HG02981 (cell line): ENCODE measurements around the gene PRKCH.
"Not testable (repeated sequence)": the region's sequence is repeated elsewhere in the genome, so short reads cannot be mapped to it uniquely, and the experiment has no call there.

Experiments
- ATAC-seq: cut with Tn5 transposase; IDR thresholded peaks from one replicate; pipeline ENCODE4 v1.9.1; 2021; ENCODE audit warnings: mild to moderate bottlenecking, moderate library complexity; ENCODE audit not compliant: unreplicated experiment

Gene PRKCH

DNA sequence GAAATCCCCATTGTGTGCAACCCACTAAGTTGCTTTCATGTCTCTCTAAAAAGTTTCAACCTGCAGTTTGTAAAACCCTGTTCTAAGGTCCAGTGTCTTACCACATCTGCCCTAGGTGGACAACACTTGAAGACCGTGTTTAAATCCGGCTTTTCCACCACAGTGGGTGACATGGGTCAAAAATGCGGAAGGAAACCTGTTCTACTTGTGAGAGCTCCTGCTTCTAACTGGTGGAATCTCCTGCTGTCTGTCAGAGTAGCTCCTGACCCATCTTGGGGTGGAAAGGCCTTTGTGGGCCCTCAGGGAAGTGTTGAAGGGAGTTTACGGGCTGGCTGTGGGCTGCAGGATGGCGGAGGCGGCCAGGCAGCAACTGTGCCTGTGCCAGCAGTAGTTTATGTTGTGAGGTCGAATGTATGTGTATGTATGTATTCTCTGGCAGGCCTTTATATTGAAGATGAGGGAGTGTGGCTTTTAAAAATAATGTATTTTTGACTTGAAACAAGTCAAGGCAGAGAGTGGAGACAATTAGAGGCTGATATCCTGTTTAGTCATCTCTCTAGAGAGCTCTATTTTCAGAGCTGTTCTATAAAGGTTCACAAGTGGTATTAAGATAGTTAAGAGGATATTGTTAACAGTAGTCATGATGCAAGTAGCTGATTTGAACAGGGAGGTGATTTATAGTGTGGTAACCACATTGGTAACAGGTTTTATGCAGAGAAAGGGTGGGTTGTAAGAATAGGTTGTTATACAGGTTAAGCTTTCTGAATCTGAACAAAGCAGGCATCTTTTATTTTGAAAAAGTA, 67.0 kb downstream of the PRKCH start:
- ATAC-seq: no peak

DNA sequence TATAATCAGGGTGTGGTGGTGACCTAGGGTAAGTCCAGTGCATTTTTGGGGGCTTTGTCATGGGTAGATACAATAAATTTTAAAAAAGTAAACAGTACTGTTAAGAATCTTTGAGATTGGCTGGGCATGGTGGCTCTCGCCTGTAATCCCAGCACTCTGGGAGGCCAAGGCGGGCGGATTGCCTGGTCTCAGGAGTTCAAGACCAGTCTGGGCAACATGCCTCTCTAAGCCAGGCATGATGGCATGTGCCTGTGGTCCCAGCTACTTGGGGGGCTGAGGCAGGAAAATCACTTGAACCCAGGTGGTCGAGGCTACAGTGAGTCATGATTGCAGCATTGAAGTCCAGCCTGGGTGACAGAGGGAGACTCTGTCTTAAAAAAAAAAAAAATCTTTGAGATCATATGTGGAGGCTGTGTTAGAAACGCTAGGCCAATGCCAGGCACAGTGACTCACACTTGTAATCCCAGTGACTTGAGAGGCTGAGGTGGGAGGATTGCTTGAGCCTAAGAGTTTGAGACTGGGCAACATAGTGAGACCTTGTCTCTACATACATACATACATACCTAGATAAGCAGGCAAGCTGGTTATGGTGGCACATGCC, 67.7 kb downstream of the PRKCH start:
- no peak for ATAC-seq

DNA sequence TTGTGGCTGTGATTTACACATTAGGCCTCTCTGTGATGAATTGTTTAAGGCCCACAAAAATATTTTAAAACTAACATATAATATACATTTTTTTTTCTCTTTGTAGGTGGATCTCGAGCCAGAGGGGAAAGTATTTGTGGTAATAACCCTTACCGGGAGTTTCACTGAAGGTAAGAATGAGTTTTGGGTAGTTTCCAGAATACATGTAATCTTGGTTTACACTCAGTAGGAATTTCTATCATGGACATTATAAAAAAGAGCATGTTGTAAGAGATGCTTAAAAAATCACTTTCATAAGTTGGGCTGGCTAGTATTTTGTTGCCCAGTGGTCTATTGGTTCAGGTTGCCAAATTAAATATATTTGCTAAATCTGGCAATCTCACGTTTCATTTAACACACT, 69.7 kb downstream of the PRKCH start:
- ATAC-seq: no peak

DNA sequence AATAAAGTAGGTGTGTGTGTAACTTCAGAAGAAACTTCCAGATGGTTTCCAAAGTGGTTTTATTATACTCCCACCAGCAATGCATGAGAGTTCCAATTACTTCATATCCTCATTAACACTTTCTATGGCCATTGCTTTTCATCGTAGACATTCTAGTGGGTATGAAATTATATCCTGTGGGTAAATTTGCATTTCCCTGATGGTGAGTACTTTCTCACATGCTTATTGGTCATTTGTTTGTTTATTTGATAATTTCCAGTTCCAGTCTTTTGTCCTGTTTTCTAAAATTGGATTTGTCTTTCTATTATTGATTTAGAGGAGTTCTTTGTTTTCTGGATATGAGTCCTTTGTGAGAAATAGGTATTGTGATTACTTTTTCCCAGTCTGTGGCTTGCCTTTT, 70.9 kb downstream of the PRKCH start:
- ATAC-seq: no peak

DNA sequence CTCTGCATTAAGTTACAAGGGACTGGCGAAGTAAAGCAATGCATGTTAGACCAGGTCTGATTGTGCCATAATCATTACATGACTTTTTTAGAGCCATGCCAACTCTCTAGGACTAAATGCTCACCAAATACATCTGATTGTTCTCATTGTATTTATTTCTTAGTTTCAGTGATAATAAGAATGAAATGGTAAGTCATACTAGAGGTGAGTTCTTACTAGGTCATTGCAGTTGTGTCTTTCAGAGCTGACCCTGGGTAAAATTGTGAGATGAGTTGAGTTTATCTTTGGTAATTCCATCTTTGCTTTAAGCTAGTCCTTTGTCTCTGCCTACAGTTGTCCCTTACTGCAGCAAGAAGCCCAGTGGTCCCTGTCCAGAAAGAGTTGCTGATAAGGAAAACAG, 73.2 kb downstream of the PRKCH start:
- ATAC-seq: no peak

DNA sequence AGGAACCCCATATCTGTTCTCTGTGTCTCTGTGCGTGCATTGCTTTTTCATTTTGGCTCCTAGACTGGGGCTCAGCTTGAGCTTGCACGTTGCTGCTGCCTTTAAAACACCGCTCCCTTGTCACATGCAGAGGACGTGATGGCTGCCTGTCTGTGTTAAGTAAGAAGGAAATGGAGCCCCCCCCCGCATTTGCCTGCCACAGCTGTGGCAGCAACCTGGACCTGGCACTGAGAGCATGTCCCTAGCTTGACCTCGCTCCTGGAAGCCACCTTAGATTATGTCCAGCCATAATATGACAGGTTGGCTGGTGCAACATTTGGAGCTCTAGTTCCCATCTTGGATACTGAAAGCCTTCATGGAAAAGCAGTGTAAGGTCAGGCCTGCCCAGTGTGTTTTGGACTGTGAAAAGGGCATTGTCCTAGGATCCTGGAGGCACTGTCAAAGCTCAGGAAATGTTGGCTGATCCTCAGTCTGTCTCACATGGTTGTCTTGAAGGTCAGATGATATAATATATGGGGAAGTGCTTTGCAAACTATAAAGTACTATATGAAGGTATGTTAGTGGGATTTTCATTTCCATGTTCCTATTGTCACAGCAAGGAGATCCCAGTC, 73.8 kb downstream of the PRKCH start:
- ATAC-seq: no peak

DNA sequence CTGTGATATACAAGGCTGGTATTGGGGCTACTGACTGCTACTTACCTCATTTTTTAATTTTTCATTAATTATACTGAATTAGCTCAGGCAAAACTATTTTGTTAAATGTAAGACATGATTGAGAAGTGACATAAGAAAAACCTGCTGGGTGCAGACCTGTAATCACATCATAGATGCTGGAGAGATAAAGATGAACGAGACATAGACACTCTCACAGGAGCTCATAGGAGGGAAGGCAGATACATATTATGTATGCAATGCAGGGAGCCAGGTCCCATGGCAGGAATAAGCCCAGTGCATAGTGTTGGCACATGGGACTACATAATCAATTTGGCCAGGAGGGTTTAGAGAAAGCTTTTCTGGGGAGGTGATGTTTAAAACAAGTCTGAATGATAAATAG, 74.9 kb downstream of the PRKCH start:
- ATAC-seq: no peak

DNA sequence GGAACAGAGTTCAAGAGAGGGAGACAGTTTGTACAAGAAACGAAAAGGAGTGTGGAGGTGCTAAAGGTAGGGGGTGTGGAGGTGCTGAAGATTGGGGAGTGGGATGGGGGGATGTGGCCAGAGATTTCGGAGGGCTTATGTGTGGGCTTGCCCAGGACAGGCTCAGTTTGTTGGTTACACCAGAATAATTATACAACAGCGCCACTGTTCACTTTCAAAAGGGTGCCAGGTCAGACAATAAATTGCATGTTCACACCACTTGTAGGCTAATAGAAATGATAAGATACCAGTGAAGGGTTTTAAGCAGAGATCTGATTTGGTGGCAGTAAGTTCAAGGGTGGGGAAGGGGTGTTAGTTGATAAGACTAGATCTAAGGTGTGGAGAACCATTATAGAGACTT, 75.3 kb downstream of the PRKCH start:
- ATAC-seq: no peak

DNA sequence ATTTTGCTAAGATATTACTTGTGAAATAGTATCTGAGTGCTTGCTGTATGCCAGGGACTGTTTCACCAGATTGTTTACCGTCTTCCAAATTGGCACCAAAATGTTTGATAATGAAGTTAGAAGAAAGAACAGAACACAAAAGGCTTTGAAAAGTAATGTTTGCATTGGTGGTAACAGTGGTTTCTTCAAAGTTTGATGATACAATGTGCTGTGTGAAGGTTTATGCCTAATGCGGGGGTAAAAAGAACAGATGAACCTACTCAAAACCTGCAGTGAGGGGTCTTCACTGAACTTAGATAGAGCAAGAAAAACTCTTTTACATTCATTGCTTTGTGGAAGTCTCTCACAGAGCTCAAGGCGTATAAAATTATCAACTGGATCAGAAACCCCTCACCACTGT, 76.2 kb downstream of the PRKCH start:
- ATAC-seq: no peak

DNA sequence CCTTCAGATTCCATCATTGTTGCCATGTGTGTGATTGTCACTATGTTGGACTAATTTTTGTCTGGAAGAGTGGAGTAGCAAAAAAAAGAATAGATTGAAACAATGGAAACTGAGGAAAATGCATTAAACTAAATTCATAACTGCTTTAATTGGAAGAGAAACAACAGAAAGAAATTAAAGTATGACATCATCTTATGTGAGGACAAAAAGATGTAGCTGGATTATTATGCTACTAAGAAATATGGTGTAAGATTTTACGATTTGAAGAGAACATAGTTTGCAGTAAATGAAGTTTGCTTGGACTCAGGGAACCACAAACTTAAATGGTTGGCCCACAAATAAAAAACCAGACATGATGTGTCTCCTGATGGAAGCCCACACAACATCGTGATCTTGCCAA, 76.8 kb downstream of the PRKCH start:
- no peak for ATAC-seq

DNA sequence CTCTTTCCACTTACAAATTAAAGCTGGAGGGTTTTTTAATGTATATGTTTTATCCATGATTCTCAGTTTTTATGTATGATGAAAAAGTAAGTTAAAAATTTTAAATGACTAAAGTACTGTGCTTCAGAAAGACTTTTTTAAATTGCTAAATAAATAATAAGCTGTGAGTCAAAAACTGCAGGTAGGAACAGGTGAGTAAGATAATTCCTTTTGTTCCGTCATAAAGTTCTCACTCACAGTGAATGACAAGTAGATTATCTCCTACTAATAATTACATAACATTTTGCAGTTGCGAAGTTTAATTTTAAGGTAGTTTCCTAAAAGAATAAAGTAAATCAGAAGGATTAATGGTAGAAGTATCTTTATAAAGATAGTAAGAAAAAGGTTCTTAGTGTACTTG, 78.0 kb downstream of the PRKCH start:
- ATAC-seq: no peak

DNA sequence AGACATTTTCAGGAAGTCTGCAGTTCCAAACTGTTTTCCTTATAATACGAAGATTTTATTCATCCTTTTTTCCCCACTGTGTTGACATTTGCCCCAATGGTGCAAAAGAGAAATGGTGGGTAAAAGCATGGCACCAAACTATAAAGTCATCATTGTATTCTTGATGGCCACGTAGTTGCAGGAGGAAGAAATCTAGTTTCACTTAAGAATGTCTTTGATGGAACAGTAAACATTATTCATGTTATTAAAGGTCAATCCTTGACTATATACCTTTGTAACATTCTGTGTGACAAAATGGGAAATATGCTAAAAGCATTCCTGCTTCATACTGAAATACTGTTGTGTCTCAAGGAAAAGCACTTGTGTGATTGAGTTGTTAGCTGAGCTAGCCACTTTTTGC, 80.1 kb downstream of the PRKCH start:
- no peak for ATAC-seq

DNA sequence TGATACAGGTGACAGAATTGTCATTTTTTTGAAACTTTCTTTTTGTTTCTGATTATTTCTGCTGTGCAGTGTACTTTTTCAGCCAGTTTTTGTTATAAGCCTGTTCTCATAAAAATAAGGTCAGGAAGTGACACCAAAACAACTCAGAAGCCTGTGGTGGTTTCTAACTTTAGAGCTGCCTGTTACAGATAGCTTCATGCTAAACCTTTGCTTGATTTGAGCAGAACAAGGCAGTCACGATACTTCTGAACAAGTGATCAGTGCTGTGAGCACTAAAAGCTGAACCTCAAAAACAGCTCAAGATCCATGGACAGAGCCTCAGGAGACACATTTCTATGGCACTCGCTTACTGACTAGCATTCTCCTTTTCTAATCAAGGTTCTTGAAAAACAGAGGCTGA, 82.0 kb downstream of the PRKCH start:
- ATAC-seq: no peak

DNA sequence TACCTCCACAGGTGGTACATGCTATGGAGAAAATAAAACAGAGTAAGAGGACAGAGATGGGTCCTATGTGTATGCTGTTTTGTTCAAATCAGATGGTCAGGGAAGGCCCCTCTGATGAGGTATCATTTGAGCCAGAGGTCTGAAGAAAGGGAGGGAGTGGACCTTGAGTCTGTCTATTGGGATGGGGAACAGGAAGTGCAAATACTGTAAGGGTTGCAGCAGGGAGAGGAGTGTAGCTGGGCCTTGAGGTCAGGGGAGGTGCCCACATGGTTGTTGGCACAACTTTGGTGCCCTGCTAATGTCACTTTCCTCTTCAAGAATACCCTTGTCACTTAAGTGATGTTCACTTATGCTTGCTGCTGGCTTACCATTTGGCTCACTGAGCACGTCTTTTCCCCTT, 83.3 kb downstream of the PRKCH start:
- no peak for ATAC-seq

DNA sequence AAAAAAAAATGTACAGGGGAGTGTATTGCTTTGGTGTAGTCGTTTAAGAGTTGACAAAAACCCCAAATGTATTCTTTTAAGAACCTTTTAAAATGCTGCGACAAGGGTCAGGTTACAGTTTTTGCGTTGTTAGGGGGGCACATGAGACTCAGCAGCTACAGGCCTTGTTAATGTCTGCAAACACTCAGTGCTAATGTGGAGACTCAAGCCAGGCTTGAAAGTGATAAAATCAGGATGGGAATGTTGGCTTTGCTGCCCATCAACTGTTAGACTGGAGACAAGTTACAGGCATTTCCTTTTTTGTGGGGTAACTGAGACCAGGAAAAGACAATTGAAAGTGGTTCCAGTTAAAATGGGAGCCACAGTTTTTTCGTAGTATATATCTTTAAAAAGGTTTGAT, 84.8 kb downstream of the PRKCH start:
- ATAC-seq: no peak

DNA sequence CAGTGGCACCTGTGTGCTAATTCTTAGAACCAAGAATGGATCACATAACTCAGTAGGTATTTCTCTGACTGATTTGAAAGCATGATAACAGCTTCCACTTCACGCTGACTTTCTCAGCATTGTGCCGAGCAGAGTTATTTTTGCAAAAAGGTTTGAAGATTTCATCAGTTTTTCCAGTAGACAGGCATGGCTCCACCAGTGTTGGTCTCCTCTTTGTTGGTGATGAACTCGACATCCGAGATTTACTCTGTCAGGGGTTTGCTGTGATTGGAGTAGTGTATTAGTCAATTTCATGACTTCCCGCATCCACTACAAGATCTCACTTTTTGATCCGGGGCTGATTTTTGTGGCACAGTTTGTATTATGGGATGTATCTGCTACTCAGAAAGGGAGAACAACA, 85.3 kb downstream of the PRKCH start:
- ATAC-seq: no peak

DNA sequence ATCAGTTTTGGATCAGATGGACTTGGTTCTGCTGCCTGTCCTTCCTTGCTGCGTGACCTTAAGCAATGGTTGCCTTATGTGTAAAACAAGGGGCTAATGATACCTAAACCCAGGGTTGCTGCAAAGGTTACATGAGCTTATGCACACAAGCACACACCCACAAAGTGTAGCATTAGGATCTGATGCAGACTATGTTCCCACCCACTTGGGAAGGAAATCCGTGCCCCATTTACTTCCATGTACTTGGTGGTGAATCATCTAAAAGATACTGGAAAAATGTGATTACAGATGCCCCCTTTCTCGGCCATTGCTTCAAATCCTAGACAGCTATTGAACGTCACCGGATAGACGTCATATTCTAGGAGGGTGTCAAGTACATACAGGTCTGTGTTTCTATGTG, 87.1 kb downstream of the PRKCH start:
- no peak for ATAC-seq

DNA sequence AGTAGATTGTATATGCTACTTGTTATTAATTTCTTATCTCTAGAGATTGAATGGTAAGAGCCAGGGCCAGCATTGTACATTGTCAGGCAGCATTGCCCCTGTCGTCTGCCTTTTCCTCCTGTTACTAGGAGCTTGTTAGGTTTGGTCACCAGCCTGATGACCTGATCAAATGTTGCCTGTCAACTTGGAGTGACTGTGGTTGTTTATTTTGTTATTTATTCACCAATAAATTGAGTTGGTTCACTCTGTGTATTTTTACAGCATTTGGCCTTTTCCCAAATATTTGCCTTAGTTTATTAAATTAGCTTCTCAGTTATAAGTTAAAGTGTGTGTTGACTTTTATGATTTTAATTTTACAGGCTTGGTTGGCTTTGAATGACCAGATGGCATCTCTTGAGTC, 88.4 kb downstream of the PRKCH start:
- ATAC-seq: no peak

DNA sequence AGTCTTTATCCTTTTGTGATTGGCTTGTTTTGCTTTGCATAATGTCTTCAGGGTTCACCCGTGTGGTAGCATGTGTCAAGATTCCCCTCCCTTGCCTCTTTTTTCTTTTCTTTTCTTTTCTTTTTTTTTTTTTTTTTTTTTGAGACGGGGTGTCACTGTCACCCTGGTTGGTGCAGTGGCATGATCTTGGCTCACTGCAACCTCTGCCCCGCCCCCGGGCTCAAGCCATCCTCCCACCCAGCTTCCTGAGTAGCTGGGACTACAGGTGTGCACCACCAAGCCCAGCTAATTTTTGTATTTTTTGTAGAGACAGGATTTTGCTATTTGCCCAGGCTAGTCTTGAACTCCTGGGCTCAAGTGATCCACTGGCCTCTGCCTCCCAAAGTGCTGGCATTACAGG, 94.6 kb downstream of the PRKCH start:
- ATAC-seq: not testable (repeated sequence)

DNA sequence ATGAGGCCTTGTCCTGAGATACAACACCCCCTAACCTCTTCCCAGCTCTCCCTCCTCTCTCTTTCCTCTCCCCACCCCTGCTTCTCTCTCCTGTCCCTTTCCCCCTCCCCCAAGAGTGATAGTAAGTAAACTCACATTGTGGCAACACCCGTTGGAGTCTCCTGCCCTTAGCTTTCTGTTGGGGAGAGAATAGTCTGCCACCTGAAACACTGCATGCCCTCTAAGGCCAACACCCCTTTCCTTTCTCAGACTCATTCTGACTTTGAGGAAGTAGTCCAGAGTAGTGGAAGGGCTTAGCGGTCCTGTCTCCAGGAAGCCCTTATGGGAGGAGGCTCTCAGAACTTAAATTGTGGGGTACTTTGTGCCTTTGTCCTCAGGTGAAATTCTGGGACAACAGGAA, 95.2 kb downstream of the PRKCH start:
- no peak for ATAC-seq

DNA sequence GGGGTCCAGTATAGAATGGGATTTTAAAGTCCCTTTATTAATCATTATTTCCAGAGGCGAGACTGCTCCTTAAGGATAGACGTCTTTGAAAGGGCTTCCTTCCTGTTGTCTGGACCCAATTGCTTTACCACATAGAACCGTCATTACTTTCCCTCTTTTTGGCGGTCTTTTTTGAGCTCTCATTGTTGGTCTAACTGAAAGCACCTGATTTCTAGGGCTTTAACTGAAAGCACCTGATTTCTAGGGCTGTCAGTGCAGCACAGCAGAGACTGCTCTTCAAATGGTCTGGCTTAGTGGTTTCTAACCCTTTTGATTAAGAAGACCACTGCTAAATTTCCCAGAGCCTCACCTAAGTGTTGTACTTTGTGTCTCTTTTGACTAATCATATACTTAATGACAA, 95.8 kb downstream of the PRKCH start:
- no peak for ATAC-seq

DNA sequence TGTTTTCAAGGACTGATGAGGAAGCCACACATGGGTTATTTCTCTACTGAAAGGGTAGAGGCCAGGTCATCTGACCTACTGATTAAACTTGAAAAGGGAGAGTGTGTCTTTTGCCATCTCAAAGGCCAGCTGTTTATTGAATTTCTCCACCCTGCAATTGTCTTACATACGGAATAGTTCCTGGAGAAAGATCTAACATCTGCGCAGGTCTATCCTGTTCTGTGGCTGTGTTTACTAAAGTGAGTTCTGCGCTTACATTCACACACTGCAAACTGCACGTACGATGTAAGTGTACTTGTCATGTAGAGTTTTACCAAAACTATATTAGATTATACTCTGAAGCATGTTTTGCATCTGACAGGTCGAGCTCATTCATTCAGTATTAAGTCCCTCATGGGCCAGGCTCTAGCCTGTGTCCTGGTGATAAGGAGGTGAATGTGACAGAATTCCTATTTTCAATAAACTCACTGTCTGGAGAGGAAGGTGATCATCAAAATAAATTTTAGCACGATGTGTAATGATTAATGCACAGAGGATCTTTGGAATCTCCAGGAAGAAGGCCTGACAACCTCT, 96.6 kb downstream of the PRKCH start:
- ATAC-seq: no peak
